ENCODE results near the gene MAN2A1.
"Not testable (repeated sequence)": the region's sequence is repeated elsewhere in the genome, so short reads cannot be mapped to it uniquely, and the experiment has no call there.

The MAN2A1 gene

DNA sequence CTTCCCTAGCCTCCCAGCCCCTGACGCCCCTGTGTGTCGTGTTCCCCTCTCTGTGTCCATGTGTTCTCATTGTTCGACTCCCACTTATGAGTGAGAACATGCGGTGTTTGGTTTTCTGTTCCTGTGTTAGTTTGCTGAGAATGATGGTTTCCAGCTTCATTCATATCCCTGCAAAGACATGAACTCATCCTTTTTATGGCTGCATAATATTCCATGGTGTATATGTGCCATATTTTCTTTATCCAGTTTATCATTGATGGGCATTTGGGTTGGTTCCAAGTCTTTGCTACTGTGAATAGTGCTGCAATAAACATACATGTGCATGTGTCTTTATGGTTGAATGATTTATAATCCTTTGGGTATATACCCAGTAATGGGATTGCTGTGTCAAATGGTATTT is 70.4 kb downstream of the MAN2A1 start:
- DNase-seq, result not testable (repeated sequence)

DNA sequence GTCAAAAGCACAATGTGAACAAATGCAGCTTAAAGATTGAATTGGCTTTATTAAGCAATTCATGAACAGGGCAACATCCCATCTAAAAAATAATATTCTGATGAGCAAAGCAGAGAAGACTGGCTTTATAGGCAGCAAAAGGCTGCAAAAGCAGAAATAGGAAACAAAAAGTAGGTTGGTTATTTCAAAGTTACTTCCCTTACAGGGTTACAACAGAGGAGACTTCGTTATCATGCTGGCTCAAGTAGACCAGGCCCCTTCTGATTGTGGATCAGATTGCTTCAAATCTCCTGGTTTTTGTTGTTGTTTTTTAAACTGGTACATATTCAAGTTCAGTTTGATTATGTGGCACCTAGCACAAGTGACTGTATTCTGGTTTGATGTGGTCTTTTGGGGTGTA is 73.1 kb downstream of the MAN2A1 start:
- DNase-seq, result no peak

DNA sequence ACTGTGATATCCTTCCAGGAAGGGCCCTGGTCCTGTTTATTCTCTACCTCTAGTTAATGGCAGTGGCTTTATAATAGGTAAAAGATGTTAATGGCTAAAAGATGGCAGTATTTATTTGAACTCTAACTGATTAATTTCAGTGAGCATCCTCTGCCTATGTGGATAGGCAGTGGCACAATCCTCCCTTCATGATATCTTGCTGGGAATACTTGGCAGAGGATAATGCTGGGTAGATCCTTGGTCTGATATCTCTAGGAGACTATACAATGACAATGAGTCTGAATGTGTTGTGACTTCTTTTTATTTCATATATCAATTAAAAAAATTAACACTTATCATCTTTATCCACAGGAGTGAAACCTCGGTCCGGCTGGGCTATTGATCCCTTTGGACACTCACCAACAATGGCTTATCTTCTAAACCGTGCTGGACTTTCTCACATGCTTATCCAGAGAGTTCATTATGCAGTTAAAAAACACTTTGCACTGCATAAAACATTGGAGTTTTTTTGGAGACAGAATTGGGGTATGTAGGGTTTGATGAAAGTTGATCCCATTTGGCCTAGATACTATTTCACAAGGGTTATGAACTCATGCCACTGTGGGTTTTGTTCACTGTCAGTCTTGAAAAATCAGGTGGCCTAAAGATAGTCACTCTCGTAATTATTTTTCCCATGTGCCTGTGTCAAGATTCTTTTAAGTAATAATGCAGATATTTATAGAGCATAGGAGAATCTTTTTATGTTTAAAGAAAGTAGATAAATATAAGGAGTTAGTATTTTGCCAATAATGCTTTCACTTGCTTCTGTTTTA is 77.7 kb downstream of the MAN2A1 start:
- no peak for DNase-seq

DNA sequence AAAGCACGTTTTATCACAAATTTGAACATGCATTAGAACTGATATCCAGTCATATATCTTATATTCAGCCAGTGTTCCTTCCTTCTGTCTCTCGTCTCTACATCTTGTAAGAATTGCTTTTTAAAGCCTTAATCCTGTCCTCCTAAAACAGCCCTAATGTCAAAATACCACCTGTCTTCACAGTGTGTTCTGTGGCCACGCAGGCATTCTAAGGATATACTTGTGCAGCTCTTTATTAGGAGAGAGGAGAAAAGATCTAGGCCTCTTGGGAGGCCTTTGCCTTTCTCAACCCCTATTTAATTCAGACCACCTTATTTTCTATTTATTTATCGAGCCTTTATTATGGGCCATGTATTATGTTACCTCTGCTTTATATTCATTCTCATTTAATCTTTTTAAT is 78.3 kb downstream of the MAN2A1 start:
- DNase-seq, result no peak

DNA sequence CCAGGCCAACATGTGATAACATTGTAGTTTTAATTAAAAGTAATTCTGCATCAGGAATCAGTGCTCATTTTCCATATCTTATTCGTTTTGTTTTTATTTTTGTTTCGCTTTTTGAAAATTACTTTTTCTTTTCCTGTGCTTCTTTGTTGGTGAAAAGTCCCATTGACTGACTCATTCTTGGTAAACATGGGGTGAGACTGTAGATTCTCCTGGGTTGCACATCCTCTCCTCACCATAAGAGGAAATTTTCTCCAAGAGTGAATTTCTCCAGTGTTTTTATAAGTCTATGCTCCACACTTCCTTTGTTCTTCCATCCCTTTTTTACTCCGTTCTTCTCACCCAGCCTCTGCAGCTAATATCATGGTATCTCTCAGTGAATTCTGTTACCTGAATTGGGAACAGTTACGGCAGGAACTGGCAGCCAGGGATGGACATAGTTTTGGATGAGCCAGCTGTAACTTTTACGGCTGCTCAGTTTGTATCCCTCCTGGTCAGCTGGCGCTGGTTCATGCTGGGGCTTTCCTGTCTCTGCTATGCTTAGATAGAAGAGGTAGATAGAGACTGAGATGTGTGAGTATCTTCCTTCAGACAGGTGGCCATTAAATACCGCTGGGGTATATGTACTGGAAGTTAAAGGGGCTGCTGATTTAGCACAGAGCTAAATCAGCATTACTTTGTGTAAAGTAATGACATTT is 80.0 kb downstream of the MAN2A1 start:
- DNase-seq, result no peak

DNA sequence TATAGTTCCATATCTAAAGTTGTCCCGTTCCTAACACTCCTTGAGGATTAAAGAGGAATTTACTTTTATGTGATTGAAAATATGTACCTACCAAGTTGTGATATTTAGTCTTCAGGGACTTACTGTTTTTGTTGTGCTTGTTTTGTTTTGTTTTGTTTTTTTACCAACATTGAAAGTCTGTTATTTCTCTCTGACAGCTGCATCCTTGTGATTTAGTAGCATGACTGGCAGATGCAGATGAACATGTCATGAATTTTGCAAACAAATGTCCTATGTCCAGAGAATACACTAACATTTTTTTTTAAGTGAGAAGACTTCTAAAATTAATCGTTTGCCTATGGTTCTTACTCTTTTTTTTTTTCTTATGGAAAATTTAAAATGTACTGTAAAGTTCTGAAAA is 85.4 kb downstream of the MAN2A1 start:
- no peak for DNase-seq

DNA sequence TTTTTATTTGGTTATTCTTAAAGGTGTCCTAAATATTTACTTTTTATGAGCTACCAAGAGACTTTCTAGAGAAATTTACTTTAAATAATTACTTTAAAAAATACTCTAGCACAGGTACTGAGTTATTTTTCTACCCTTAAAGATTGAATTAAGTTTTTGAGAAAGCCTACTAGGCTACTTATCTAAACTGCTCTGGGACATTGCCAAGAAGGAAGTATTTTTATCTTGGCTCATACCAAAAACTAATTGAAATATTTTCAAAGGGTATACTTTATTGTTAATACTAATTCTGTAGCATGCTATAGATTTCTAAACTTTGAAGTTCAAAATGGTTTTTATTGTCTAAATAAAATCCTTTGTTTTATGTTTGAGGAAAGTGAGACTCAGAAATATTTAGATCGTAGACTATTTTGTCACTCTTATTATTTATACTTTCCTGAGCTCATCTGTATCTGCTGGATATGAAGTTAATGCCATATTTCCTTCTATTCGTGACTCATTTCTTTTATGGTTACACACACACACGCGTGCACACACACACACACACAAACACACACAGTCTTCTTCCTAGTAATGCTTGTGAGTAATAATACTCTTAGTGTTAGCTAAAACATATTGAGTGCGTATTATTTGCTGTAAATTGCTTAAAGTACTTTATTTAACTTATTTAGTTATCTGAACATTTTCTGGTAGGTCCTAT is 89.5 kb downstream of the MAN2A1 start:
- DNase-seq, result no peak

DNA sequence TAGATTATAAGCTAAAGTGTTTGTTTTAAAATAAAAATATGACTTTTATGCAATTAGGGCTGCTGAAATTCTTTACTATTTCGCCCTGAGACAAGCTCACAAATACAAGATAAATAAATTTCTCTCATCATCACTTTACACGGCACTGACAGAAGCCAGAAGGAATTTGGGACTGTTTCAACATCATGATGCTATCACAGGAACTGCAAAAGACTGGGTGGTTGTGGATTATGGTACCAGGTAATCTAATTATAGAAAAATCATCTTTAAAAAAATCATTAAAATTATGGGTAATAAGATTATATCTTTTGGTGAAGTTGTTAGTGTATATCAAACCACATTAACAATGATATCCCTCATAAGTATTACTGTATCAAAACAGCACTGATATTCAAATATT is 95.0 kb downstream of the MAN2A1 start:
- DNase-seq, result no peak

DNA sequence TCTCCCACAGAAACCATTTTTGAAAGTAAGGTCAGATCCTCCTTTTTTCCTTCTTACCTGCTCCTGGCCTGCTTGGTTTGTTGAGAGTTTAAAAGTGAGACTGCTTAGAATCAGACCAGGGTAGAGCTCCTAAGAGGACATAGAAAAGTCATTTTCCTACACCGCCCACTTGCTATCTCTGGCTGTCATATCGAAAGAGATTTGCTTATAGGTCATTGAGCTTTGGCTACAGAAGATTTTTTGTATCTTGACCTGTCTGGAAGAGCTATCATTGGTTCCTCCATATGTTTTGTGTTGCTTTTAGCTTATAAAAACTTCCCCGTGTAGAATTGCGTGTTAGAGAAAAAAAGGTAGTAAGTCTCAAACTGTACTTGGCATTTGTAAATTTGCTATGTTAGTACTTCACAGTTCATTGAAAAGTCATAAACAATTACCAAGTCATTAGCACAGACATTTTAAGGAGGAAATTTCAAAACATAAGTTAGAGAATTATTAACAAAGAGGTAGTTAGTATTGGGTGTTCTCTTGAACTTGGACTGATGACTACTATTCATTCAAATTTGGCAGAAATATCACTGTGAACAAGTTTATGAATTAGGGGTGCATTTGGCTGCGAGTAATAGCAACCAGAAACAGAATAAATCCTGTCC is 96.6 kb downstream of the MAN2A1 start:
- DNase-seq, result no peak

DNA sequence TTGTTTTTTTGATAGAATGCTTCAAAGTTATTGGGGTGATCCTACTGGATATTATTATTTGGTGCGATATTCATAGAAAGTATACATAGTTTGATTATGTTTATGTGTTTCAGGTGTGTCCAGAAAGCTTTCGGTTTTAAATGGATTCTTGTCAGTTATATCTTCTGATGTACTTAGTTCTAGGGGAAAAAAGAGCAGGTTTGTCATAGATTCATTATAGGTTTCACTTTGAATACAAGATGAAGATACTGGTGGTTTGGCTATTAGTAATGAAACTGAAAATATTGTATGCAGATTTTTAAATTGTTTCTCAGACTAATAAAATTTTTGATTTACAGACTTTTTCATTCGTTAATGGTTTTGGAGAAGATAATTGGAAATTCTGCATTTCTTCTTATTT is 98.9 kb downstream of the MAN2A1 start:
- no peak for DNase-seq

DNA sequence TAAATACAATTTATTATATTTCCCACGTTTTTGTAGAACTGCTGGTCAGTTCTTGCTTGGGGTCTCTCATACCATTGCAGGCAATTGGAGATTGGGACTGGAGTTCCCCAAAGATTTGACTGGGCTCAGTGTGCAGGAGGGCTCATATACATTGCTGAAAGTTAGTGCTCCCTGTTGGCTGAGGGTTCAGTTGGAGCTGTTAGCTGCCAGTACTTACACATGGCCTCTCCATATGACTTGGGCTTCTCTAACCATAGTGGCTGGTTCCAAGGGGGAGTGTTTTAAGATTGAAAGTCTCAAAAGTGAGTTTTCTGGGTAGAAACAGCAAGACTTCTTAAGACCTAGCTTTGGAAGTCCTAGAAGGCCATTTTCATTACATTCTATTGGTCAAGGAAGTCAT is 102.9 kb downstream of the MAN2A1 start:
- DNase-seq, result no peak

DNA sequence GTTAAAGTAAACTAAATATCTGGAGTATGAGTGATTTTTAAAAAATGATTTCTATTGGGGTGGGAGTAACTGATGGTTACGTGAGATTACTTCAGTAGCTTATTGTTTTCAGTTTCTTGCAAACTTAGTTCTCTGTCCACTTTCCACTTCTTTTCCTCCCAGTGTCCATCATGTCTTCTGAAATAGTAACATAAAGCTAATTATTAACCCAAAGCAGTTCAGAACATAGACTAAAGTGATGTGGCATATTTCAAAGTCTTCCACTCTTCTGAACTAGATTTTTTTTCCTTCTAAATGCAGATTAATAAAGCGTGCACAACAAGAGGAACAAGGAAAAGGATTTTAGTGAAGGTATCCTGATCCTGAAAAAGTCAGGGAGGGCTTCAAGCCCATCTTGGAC is 114.1 kb downstream of the MAN2A1 start:
- no peak for DNase-seq

DNA sequence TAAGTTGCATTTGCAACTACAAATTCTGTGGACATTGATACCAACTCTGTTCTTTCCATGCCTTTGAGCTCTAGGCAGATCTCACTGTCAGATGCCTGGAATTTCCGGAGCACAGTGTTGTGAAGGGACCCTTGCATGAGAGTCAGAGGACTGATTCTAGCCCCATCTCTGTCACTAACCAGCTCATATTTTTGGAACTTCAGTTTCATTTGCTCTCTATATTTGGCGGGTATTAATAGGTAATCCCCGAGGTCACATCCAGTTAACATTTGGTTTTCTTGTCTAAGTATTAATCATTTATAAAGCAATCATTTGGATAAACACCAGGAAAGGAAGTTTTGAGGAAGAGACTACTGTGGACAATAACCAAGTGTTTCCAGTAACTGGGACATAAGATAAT is 115.7 kb downstream of the MAN2A1 start:
- no peak for DNase-seq

DNA sequence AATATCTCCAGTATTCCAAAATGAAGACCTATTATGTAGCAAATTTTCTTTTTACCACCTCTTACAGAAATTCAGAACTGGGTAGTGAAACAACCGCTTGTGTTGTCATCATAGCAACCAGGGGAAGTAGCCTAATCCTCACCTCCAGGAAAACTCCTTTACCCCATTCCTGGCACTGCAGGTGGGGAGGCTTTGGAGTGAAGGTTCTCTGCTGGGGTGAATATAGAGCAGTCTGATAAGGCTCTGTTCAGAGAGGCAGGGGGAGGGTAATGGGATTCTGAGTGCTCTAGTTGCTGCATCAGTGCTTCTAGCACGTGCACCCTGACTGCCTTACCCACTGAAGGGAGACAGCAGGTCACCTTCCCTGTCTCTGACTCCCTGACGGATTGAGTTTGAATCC is 116.2 kb downstream of the MAN2A1 start:
- DNase-seq, result no peak

DNA sequence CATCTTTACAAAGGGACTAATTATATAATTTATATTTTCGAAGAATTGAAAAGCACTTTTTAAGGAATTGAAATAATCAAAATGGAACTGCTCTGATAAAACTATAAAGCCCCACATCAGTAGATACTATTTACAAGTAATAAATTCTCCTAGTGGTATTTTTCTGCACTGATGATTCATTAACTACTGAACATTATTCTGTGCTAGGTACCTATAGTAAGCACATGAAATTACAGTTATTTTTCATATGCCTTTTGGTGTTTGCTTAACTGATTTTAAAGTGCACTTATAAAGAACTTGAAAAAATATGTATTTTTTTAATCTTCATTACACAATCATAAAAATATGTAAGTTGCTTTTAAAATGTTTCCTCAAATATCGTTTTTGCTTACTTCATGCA is 123.0 kb downstream of the MAN2A1 start:
- DNase-seq, result no peak

DNA sequence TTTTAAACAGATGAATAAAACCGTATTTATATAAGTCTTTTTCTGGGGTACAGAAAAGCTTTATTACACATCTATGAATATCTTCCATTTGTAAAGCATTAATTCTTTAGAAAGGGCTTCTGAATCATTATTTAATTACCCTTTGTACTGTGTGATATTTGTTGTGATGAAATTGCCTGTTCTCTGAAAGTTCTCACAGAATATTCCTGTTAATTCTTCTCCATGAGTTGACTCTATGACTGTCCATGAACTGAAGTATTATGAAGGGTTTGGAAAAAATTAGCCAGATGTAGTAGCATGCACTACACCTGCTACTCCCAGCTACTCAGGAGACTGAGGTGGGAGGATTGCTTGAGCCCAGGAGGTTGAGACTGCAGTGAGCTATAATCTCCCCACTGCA is 127.0 kb downstream of the MAN2A1 start:
- no peak for DNase-seq

DNA sequence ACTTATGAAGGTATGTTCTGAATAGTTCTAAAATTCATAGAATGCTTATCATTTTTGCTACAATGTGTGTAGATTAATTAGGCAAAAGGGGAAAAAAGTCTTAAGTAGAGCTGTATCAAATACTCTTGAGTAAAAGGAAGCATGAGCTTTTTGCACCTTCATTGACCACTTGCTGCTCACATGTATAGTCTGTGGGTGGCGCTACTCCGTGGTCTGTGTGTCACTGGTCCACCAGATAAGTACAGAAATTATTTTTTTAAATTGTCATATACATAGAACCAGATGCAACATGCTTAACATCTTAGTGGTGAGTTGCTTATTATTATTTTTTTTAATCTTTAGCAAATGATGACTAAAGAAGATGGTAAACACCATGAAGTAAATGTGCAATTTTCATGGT is 130.2 kb downstream of the MAN2A1 start:
- no peak for DNase-seq

DNA sequence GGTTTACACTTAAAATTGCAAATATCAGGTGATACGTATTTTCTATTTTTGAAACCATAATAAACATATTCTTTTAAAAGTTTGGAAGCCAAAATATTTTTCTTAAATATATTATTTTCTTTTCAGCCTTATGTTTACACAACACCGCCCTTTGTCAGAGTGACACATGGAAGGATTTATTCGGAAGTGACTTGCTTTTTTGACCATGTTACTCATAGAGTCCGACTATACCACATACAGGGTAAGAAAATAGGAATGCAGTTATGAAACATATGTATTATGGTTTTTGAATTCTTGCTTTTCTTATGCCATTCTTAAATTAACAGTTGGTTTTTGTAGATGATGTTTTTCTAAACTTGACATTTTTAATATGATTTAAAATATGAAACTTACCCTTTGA is 133.9 kb downstream of the MAN2A1 start:
- DNase-seq, result no peak

DNA sequence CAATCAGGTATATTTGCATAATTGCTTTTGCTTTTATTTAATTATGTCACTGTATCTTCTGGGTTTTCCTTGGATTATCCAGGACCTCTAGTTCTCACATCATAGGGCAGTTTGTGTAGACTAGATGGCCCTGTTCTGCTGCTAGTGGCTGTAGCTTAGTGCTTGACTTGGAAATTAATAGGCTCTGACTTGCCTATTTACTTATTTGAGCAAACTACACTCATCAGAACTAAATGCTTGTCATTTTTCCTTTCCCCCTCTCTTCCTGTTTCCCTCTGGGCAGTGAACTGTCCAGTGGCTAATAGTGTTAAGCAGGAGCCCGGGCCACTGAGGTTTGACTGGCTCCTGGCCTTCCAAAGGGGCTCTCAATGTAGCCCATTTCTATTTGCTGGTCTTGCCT is 135.7 kb downstream of the MAN2A1 start:
- no peak for DNase-seq

DNA sequence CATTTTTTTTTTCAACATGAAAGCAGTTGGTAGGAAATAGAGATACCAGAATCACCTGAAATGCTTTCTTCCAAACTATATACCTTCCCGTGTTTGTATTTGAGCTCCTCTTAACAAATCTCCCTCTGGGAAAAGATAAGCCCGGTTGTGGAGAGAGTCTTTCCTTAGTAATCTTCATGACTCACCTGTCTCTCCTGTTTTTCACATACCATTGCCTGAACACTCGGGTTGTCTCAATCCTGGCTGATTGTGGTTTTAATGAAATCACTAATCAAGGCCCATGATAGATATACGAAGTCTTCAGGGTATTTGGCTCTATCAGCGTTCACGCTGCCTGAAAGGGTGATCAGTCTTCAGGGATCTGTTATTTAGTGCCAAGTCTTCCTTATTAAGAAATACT is 136.7 kb downstream of the MAN2A1 start:
- no peak for DNase-seq

DNA sequence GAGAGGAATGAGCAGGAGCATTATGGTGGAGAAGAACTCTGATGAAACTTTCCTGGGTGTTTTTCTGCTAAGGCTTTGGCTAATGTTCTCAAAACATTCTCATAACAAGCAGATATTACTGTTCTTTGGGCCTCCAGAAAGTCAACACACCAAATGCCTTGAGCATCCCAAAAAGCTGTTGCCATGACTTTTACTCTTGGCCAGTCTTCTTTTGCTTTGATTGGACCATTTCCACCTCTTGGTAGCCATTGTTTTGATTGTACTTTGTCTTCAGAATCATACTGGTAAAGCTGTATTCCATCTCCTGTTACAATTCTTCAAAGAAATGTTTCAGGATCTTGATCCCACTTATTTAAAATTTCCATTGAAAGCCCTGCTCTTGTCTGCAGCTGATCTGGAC is 139.6 kb downstream of the MAN2A1 start:
- DNase-seq, result no peak

DNA sequence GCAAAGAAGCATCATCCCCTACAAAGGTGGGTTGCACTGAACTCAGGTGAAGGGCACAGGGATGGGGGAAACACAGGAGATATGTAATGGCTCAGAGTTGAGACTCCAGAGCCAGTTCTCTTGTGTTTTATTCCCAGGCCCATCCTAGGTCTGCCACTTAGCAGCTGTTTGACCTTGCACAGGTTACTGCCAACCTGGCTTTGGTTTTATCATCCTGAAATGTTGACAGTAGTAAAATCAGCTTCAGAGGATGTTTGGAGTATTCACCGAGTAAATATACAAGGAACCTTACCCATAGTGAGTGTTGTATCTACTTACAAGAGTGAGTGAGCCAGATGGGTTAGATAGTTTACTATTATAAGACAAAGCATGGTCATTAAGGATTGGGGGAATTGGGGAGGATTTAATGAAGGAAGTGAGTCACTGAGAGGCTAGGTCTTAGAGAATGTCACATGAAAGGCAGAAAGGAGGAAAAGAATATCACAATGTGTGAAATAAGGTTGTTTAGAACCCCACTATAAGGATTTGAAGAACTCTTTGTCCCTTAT is 141.3 kb downstream of the MAN2A1 start:
- DNase-seq, result no peak
